ENCODE data around the gene MRO.
"Not testable (repeated sequence)": the region's sequence is repeated elsewhere in the genome, so short reads cannot be mapped to it uniquely, and the experiment has no call there.

MRO gene

GRCh38 chr18:50793641-50794565 is 25.9 kb downstream of the MRO start:
- DNase-seq (ENCODE audit: low read depth in 1 of 2, low spot score in 1 of 2), result no peak

DNA sequence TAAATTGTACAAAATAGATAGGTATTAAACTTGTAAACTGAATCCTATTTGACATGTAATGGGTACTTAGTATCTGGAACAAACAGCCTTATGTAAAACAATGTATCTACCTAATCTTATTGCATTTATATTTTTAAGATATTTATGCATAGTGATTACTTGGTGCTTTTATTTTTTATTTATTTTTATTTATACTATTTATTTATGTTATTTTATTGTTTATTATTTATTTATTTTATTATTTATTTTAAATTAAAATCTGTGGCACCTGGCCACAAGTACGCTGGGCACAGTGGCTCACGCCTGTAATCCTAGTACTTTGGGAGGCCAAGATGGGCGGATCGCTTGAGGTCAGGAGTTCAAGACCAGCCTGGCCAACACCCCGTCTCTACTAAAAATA is 26.9 kb downstream of the MRO start:
- no peak for DNase-seq (ENCODE audit: low read depth in 1 of 2, low spot score in 1 of 2)

GRCh38 chr18:50791599-50792438 is 28.0 kb downstream of the MRO start:
- DNase-seq (ENCODE audit: low read depth in 1 of 2, low spot score in 1 of 2), result no peak

- no peak for DNase-seq (ENCODE audit: low read depth in 1 of 2, low spot score in 1 of 2)
Observed at GRCh38 chr18:50790948-50791347, 28.9 kb downstream of the MRO start.

GRCh38 chr18:50790241-50790640 is 29.6 kb downstream of the MRO start:
- DNase-seq (ENCODE audit: low read depth in 1 of 2, low spot score in 1 of 2), result no peak

DNA sequence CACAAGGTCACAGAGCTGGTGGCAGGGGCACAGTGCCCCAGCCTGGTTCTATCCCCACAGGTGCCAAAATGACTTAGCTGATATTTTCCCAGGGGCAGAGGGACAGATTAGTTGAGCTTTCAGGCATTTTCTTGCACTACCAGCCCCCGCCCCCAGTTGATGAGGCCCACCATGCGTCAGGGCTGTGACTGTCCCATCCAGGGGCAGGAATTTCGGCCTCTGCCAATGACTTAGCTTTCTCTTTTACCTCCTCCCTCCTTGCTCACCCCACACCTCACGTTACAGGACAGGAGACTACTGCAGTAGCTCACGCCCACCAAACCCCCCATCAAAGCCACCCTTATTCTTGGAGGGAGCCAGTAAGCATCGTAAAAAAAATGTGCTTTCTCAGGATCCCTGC is 31.5 kb downstream of the MRO start:
- DNase-seq (ENCODE audit: low read depth in 1 of 2, low spot score in 1 of 2), result no peak

DNA sequence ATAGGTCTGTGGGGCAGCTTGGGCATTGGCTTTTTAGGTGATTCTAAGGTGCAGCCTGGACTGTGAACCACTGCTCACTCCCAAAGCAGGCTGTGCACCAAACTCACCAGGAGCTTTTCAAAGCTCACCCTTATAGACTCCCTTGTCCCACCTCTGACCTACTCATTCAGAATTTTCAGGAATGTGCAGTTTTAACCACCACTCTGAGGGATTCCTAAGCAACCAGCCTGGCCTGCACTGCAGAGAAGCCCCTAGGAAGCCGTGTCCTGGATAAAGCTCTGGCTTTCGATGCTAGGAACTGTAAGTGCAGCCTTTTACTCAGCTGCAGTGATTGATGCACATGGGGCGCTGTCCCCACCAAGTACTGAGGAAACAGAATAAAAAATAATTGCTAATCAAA is 33.0 kb downstream of the MRO start:
- DNase-seq (ENCODE audit: low read depth in 1 of 2, low spot score in 1 of 2), result no peak

GRCh38 chr18:50783553-50783952 is 36.3 kb downstream of the MRO start:
- no peak for DNase-seq (ENCODE audit: low read depth in 1 of 2, low spot score in 1 of 2)

GRCh38 chr18:50779021-50779420 is 40.8 kb downstream of the MRO start:
- DNase-seq (ENCODE audit: low read depth in 1 of 2, low spot score in 1 of 2), result not testable (repeated sequence)

GRCh38 chr18:50776383-50776782 is 43.4 kb downstream of the MRO start:
- no peak for DNase-seq (ENCODE audit: low read depth in 1 of 2, low spot score in 1 of 2)

GRCh38 chr18:50775726-50776125 is 44.1 kb downstream of the MRO start:
- no peak for DNase-seq (ENCODE audit: low read depth in 1 of 2, low spot score in 1 of 2)

DNA sequence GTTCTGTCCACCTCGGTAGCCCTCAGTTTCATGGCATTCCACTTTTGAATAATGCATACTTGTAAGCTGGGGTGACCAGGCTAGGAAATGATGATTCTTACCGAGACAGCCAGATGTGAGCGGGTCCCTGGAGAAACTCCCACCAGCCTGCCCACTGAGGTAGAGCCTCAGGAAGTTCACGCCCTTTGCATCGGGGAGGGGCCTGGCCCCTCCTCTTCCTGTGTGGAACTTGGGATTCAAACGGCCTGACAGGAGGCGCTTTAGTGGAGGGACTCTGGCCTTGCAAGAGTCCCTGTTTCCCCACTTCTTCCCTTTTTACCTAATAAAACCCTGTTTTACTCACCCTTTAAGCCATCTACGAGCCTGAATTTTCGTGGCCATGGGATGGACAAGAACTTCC is 44.6 kb downstream of the MRO start:
- no peak for DNase-seq (ENCODE audit: low read depth in 1 of 2, low spot score in 1 of 2)

- DNase-seq (ENCODE audit: low read depth in 1 of 2, low spot score in 1 of 2), result no peak
Observed at GRCh38 chr18:50769463-50769862, 50.4 kb downstream of the MRO start.

DNA sequence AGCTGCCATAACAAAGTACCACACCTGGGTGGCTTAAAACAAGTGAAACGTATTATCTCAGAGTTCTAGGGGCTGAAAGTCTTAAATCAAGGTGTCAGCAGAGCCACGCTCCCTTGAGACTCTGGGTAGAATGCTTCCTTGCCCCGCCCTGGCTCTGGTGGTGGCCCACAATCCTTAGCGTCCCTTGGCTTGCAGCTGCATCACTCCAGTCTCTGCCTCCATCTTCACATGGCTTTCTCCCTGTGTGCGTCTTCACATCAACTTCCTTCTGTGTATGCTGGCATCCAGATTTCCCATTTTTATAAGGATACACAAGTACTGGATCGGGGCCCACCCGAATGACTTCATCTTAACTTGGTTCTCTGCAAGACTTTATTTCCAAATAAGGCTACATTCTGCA is 62.5 kb downstream of the MRO start:
- DNase-seq (ENCODE audit: low read depth in 1 of 2, low spot score in 1 of 2), result no peak

GRCh38 chr18:50754297-50754696 is 65.5 kb downstream of the MRO start:
- no peak for DNase-seq (ENCODE audit: low read depth in 1 of 2, low spot score in 1 of 2)

DNA sequence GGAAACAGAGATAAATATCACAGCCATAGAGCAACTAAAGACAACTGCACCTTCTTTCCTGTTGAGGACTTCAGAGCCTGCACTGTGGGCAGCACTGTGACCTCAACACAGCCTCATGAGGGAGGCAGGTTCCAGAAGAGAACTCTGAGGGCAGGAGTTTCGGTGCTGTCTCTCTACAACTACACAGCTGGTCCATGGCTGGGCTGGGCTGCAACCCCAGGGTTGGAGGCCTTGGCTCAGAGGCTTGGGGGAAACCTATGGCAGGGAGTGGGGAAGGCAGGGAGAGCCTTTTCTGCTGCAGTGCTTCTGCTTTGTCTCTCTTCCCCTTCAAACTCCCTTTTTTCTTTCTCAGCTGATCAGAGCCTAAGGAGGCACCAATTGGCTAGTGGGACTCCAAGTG is 66.5 kb downstream of the MRO start:
- no peak for DNase-seq (ENCODE audit: low read depth in 1 of 2, low spot score in 1 of 2)

DNA sequence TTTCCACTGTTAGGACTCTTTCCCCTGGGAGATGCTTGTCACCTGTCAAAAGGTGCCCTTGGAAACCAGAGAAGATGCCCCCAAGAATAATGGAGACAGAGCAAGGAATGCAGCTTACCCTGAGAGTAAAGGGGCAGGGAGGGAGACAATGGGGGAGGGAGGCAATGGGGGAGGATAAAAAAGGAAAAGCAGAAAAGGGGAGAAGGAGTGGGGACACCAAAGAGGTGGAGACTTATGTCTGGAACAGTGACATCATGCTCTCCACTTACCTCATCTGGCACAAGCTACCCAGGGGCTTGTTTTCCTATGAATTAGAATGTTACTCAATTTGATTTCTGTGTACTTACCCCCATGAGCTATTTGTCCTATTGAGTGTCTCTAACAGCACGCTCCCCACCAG is 67.9 kb downstream of the MRO start:
- DNase-seq (ENCODE audit: low read depth in 1 of 2, low spot score in 1 of 2), result no peak

- no peak for DNase-seq (ENCODE audit: low read depth in 1 of 2, low spot score in 1 of 2)
Observed at GRCh38 chr18:50751490-50751889, 68.3 kb downstream of the MRO start.

GRCh38 chr18:50750546-50750945 is 69.3 kb downstream of the MRO start:
- no peak for DNase-seq (ENCODE audit: low read depth in 1 of 2, low spot score in 1 of 2)

DNA sequence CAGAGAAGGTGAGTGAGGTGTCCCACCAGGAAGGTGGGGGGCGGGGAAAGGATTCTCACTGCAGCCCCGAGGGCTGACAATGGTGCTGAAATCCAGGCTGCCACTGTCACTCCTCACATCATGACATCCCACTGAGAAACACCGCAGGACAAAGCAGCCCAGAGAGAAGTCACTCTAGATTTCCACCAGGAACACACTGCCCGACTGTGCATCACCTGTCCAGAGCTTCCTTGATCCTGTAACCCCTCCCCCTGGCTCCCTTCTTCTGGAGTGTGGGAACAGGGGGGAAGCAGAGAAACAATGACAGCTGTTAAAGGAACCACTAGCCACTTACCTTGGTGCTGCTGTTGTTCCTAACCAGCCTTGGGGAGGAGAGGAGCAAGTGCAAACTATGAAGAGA is 69.9 kb downstream of the MRO start:
- DNase-seq (ENCODE audit: low read depth in 1 of 2, low spot score in 1 of 2), result no peak

- no peak for DNase-seq (ENCODE audit: low read depth in 1 of 2, low spot score in 1 of 2)
Observed at GRCh38 chr18:50749421-50749820, 70.4 kb downstream of the MRO start.

Data from stimulated activated CD4-positive, alpha-beta T cell treated with anti-CD3 and anti-CD28 coated beads, Interleukin-15, amount 100 ng/mL, for 1 hour (primary cell).